ENCODE data around the gene PDE11A.

GRCh38 chr2:177675825-177676224 is 396.8 kb downstream of the PDE11A start:
- TF ChIP-seq POLR2AphosphoS5 (IDR thresholded peaks at IDR 0.05; ENCODE audit: low read depth, low read length) = no peak
- no peak for TF ChIP-seq REST (IDR thresholded peaks at IDR 0.05; ENCODE audit: insufficient read depth in 1 of 2, low read depth in 2 of 2, low read length in 2 of 2)
- no peak for TF ChIP-seq SIN3A (IDR thresholded peaks at IDR 0.05; ENCODE audit: borderline replicate concordance, insufficient read depth, low read length)
- no peak for TF ChIP-seq TAF1 (IDR thresholded peaks at IDR 0.05; ENCODE audit: borderline replicate concordance, insufficient read depth, low read length)
- no peak for TF ChIP-seq FOXP2 (optimal IDR thresholded peaks at IDR 0.05; ENCODE audit: borderline replicate concordance, extremely low read depth, extremely low read length, insufficient read depth)
